ENCODE results near the gene PCBP2.

PCBP2 gene

GRCh38 chr12:53495903-53496751 lies 44.2 kb downstream of the PCBP2 start:
- DNase-seq, result no peak

- DNase-seq, result no peak
Observed at GRCh38 chr12:53496752-53497032, 44.8 kb downstream of the PCBP2 start.

GRCh38 chr12:53497461-53497860 lies 45.6 kb downstream of the PCBP2 start:
- no peak for DNase-seq

- DNase-seq, result no peak
Observed at GRCh38 chr12:53498235-53498630, 46.3 kb downstream of the PCBP2 start.

- peak; percentile 59 to 72 for DNase-seq
Observed at GRCh38 chr12:53499266-53500141, 47.6 kb downstream of the PCBP2 start, which contains the start of gene MAP3K12. Gene MAP3K12 (minus strand): TSS chr12:53499458. CDS start chr12:53487391, 12,067 bp downstream.

- no peak for DNase-seq
Observed at GRCh38 chr12:53500142-53500775, 48.4 kb downstream of the PCBP2 start.

- DNase-seq, result peak; percentile 93 to 97
Observed at GRCh38 chr12:53500776-53501614, 49.1 kb downstream of the PCBP2 start, which contains the start of gene TARBP2. Gene TARBP2 (plus strand): TSS chr12:53501283. CDS start chr12:53501409, 126 bp downstream.

- DNase-seq, result no peak
Observed at GRCh38 chr12:53501615-53502181, 49.8 kb downstream of the PCBP2 start.

GRCh38 chr12:53502331-53502730 lies 50.4 kb downstream of the PCBP2 start:
- DNase-seq, result no peak

GRCh38 chr12:53502983-53503728 lies 51.3 kb downstream of the PCBP2 start:
- no peak for DNase-seq

GRCh38 chr12:53504004-53504920 lies 52.4 kb downstream of the PCBP2 start:
- no peak for DNase-seq

GRCh38 chr12:53505086-53505485 lies 53.2 kb downstream of the PCBP2 start:
- no peak for DNase-seq

GRCh38 chr12:53505555-53506449 lies 53.9 kb downstream of the PCBP2 start:
- DNase-seq, result no peak

- no peak for DNase-seq
Observed at GRCh38 chr12:53506450-53506785, 54.5 kb downstream of the PCBP2 start.

- DNase-seq, result no peak
Observed at GRCh38 chr12:53506881-53507602, 55.1 kb downstream of the PCBP2 start, which contains the start of gene NPFF. Gene NPFF (minus strand): TSS chr12:53507484. CDS start chr12:53507474, 10 bp downstream.

GRCh38 chr12:53507603-53507885 lies 55.6 kb downstream of the PCBP2 start:
- no peak for DNase-seq

GRCh38 chr12:53508534-53509170 lies 56.8 kb downstream of the PCBP2 start:
- DNase-seq, result peak; percentile 88 to 89

GRCh38 chr12:53510181-53510812 lies 58.4 kb downstream of the PCBP2 start:
- no peak for DNase-seq

All from stimulated activated CD4-positive, alpha-beta T cell treated with anti-CD3 and anti-CD28 coated beads, Interleukin-2, amount 100 ng/mL, for 24 hours (primary cell).